Measurements from ENCODE around the gene GTF2IRD1. TPM values are rescaled to one million over a fixed set of nuclear protein-coding genes. Genes with fewer than 3 reads are reported as not detected.
"Not testable (repeated sequence)": the region's sequence is repeated elsewhere in the genome, so short reads cannot be mapped to it uniquely, and the experiment has no call there.

Gene GTF2IRD1
- polyA plus RNA-seq, 3 donors = not detected

DNA sequence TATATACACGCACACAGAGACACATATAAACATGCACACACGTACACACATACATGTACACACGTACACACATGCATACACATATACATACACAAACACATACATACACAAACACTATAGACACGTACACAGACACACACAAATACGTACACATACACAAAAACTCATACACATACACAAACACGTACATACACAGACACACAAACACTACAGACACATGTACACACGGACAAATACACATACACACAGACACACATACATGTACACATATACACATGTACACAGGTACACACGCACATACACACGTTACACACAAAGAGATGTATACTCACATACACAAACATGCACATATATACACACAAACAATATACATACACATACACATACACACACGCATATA, 35.2 kb upstream of the GTF2IRD1 start:
- no peak overlapping the region for H3K4me3 ChIP-seq (replicated peaks in 1 of 3; ENCODE audit: low read depth in 2 of 3, low read length in 3 of 3)
- no peak overlapping the region for H3K27ac ChIP-seq (ENCODE audit: low read depth in 1 of 2, low read length in 2 of 2)
- H3K9me3 ChIP-seq (replicated peaks in 1 of 2; ENCODE audit: control insufficient read depth in 1 of 2, insufficient read depth in 1 of 2, low read length in 2 of 2) = no peaks in the 10 kb centered on the region
- no peak overlapping the region for H3K27ac Mint-ChIP-seq
- no peaks in the 10 kb centered on the region for H3K27me3 ChIP-seq (ENCODE audit: control insufficient read depth in 2 of 2, insufficient read depth in 2 of 2, low read length in 2 of 2)
- WGBS (ENCODE audit: insufficient coverage) = 98% methylated on average over 10 of the region's 10 CpGs
- no peak overlapping the region for H3K4me2 ChIP-seq (replicated peaks; ENCODE audit: extremely low read depth, low read length, poor library complexity, severe bottlenecking)
- H2AFZ ChIP-seq (ENCODE audit: insufficient read depth, low read depth, low read length, poor library complexity, severe bottlenecking) = no peak overlapping the region
- H3K9me3 Mint-ChIP-seq = peaks cover 0 to 2% (median 0%) of the 10 kb centered on the region in 7 donors
- no peak overlapping the region for H3K9ac ChIP-seq (ENCODE audit: insufficient read depth, low read length, poor library complexity, severe bottlenecking)
- no peaks in the 10 kb centered on the region for H4K20me1 ChIP-seq (ENCODE audit: insufficient read depth, low read length)
- H3K36me3 ChIP-seq (replicated peaks in 1 of 2; ENCODE audit: control insufficient read depth in 1 of 2, insufficient read depth in 2 of 2, low read length in 2 of 2) = no peaks in the 10 kb centered on the region
- H3K79me2 ChIP-seq (ENCODE audit: insufficient read depth, low read length) = no peaks in the 10 kb centered on the region
- TF ChIP-seq, protein P1, sequence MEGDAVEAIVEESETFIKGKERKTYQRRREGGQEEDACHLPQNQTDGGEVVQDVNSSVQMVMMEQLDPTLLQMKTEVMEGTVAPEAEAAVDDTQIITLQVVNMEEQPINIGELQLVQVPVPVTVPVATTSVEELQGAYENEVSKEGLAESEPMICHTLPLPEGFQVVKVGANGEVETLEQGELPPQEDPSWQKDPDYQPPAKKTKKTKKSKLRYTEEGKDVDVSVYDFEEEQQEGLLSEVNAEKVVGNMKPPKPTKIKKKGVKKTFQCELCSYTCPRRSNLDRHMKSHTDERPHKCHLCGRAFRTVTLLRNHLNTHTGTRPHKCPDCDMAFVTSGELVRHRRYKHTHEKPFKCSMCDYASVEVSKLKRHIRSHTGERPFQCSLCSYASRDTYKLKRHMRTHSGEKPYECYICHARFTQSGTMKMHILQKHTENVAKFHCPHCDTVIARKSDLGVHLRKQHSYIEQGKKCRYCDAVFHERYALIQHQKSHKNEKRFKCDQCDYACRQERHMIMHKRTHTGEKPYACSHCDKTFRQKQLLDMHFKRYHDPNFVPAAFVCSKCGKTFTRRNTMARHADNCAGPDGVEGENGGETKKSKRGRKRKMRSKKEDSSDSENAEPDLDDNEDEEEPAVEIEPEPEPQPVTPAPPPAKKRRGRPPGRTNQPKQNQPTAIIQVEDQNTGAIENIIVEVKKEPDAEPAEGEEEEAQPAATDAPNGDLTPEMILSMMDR (IDR thresholded peaks at IDR 0.05) = no peak
- H3K4me1 ChIP-seq (ENCODE audit: control insufficient read depth in 1 of 2, insufficient read depth in 2 of 2, low read length in 2 of 2) = no peaks in the 10 kb centered on the region
- H3K36me3 Mint-ChIP-seq = no peaks in the 10 kb centered on the region
- intact Hi-C loops (cut with micrococcal nuclease) = loop anchor here in 1 of 2 donors (10.0 kb wide), 2 partner anchors 256 to 626 kb away; no protein-coding TSS in a partner anchor
- H3K4me3 Mint-ChIP-seq = no peak overlapping the region
- no peak for DNase-seq
- H3K27me3 Mint-ChIP-seq (ENCODE audit: low read depth in 3 of 3) = peaks cover 6 to 8% (median 8%) of the 10 kb centered on the region in 3 donors
- peaks cover 3% of the 10 kb centered on the region for H3K4me1 Mint-ChIP-seq

DNA sequence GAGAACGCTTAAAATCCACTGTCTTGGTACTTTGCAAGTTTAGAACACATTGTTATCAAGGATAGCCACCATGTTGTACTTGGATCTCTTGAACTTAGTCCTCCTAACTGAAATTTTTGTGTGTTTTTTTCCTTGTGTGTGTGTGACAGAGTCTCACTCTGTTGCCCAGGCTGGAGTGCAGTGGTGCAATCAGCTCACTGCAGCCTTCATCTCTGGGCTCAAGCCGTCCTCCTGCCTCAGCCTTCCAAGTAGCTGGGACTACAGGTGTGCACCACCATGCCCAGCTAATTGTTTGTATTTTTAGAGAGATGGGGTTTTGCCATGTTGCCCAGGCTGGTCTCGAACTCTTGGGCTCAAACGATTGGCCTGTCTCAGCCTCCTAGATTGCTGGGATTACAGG, 34.5 kb upstream of the GTF2IRD1 start:
- H3K27ac ChIP-seq (ENCODE audit: low read depth in 1 of 2, low read length in 2 of 2); H2AFZ ChIP-seq (ENCODE audit: insufficient read depth, low read depth, low read length, poor library complexity, severe bottlenecking); H3K27me3 ChIP-seq (ENCODE audit: control insufficient read depth in 2 of 2, insufficient read depth in 2 of 2, low read length in 2 of 2); H3K4me2 ChIP-seq (replicated peaks; ENCODE audit: extremely low read depth, low read length, poor library complexity, severe bottlenecking); H3K36me3 ChIP-seq (replicated peaks in 1 of 2; ENCODE audit: control insufficient read depth in 1 of 2, insufficient read depth in 2 of 2, low read length in 2 of 2); H3K27me3 Mint-ChIP-seq (ENCODE audit: low read depth in 3 of 3); H3K9ac ChIP-seq (ENCODE audit: insufficient read depth, low read length, poor library complexity, severe bottlenecking); DNase-seq; H4K20me1 ChIP-seq (ENCODE audit: insufficient read depth, low read length); H3K9me3 ChIP-seq (replicated peaks in 1 of 2; ENCODE audit: control insufficient read depth in 1 of 2, insufficient read depth in 1 of 2, low read length in 2 of 2); H3K36me3 Mint-ChIP-seq; H3K9me3 Mint-ChIP-seq; H3K79me2 ChIP-seq (ENCODE audit: insufficient read depth, low read length); H3K4me3 ChIP-seq (replicated peaks in 1 of 3; ENCODE audit: low read depth in 2 of 3, low read length in 3 of 3); H3K4me3 Mint-ChIP-seq; H3K4me1 Mint-ChIP-seq; H3K4me1 ChIP-seq (ENCODE audit: control insufficient read depth in 1 of 2, insufficient read depth in 2 of 2, low read length in 2 of 2): not testable (repeated sequence)
- 71% methylated on average over 2 of the region's 4 CpGs for WGBS (ENCODE audit: insufficient coverage)
- peak overlapping the region in 2 of 7 donors; percentile 31 to 37 for H3K27ac Mint-ChIP-seq
- intact Hi-C loops (cut with micrococcal nuclease) = loop anchor here in 1 of 2 donors (10.0 kb wide), 2 partner anchors 256 to 626 kb away; no protein-coding TSS in a partner anchor

Data from CD14-positive monocyte (primary cell).